Calu3 (cell line): ENCODE measurements around the gene CCDC85C. TPM values are rescaled to one million over a fixed set of nuclear protein-coding genes. Genes with fewer than 3 reads are reported as not detected.

Experiments used
- BruUV-seq: library from RNA; stranded (reverse); fragments of 400-500 nt; replicated peaks from 2 replicates; lab custom pipeline; 2021; lab: Mats Ljungman, UMichigan
- CTCF ChIA-PET: fragments of 300-600 bp; sonication (Branson Sonifier 250); formaldehyde crosslinking; loops from one replicate; lab custom pipeline; 2022; ENCODE audit warnings: antibody characterized with exemption; lab: Charles Lee
- DNase-seq: peaks from one replicate; pipeline ENCODE4 v3.0.0; 2022
- H3K27ac Mint-ChIP-seq: one replicate; pipeline ENCODE4 v1.8.0; 2022; ENCODE audit warnings: mixed read lengths; ENCODE audit not compliant: unreplicated experiment
- H3K27me3 Mint-ChIP-seq: one replicate; pipeline ENCODE4 v1.8.0; 2022; ENCODE audit warnings: mixed read lengths; ENCODE audit not compliant: unreplicated experiment
- H3K36me3 Mint-ChIP-seq: one replicate; pipeline ENCODE4 v1.8.0; 2022; ENCODE audit warnings: mild to moderate bottlenecking, moderate library complexity, mixed read lengths; ENCODE audit not compliant: insufficient read depth, unreplicated experiment
- H3K4me1 Mint-ChIP-seq: one replicate; pipeline ENCODE4 v1.8.0; 2022; ENCODE audit warnings: mild to moderate bottlenecking, low read depth, mixed read lengths; ENCODE audit not compliant: unreplicated experiment
- H3K4me3 Mint-ChIP-seq: one replicate; pipeline ENCODE4 v1.8.0; 2022; ENCODE audit warnings: mild to moderate bottlenecking, low read depth, moderate library complexity, mixed read lengths; ENCODE audit not compliant: unreplicated experiment
- H3K9me3 Mint-ChIP-seq: one replicate; pipeline ENCODE4 v1.8.0; 2022; ENCODE audit warnings: low read depth, mixed read lengths; ENCODE audit not compliant: unreplicated experiment
- CTCF ChIP-seq: fragments of 200-600 bp; IDR thresholded peaks from one replicate; pipeline ENCODE4 v1.8.0; 2022; ENCODE audit warnings: antibody characterized with exemption; ENCODE audit not compliant: unreplicated experiment
- intact Hi-C: fragments of 100-400 bp; cut with micrococcal nuclease; formaldehyde crosslinking; loops from one replicate; pipeline ENCODE4 v1.10.0; 2022; ENCODE audit not compliant: unreplicated experiment
- total RNA-seq: library from RNA; stranded (reverse); gene quantifications from 2 replicates; pipeline ENCODE4 v1.2.3, GENCODE V29; 2022

The CCDC85C gene
- total RNA-seq, 1 experiment from 2014 or later: 45.1 TPM

DNA sequence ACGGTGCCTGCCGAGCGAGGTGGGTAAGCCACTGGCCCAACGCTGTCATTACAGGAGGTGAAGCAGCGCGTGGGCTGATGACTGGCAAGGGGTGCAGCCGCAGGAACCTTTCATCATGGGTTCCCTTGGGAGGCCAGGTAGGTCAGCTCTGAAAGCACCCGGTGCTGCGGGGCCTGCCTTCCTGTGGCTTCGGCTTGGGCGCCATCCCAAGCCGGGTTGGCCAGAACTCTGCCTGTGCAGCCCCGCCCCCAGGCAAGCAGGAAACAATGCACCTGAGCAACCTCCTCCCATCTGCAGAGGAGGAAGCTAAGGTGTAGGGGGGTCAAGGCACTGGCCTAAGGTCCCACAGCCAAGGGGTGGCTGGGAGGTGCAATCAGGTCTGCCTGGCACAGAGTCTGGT lies 21.0 kb upstream of the CCDC85C start:
- Mint-ChIP-seq H3K27me3 (peaks cover 19% of the 10 kb centered on the region), H3K9me3 (no peaks in the 10 kb centered on the region), H3K4me1 (peaks cover 10% of the 10 kb centered on the region), H3K27ac (no peak overlapping the region), H3K4me3 (no peak overlapping the region), H3K36me3 (no peaks in the 10 kb centered on the region)
- no peak for TF ChIP-seq CTCF
- CTCF ChIA-PET: no interaction called here
- intact Hi-C loops: no loop called here
- BruUV-seq: no TSS peak
- DNase-seq: no peak

DNA sequence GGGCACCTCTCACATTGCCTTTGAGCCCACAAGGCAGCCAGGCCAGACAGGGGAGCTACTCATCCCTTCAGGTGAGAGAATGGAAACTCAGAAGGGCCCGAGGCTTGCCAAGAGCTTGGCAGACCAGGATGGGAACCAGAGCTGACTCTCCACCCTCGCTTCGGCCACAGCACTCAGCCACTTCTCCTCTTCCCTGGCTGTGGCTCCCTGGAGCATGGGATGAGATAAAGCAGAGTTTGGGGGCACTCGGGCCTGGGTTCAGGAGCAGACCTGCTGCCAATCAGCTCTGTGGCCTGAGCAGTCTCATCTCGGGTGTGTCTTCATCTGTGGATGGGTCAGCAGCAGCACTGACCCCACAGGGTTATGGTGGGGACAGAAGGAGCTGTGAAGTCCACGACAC lies 20.0 kb upstream of the CCDC85C start:
- BruUV-seq: no TSS peak
- Mint-ChIP-seq H3K4me3 (no peak overlapping the region), H3K4me1 (peaks cover 10% of the 10 kb centered on the region), H3K27me3 (peaks cover 19% of the 10 kb centered on the region), H3K36me3 (no peaks in the 10 kb centered on the region), H3K27ac (no peak overlapping the region), H3K9me3 (no peaks in the 10 kb centered on the region)
- intact Hi-C loops: no loop called here
- TF ChIP-seq CTCF: no peak
- DNase-seq: no peak
- CTCF ChIA-PET: no interaction called here

GRCh38 chr14:99621948-99622347 lies 17.9 kb upstream of the CCDC85C start:
- no peak for TF ChIP-seq CTCF
- Mint-ChIP-seq H3K36me3 (no peaks in the 10 kb centered on the region), H3K27ac (no peak overlapping the region), H3K4me1 (peaks cover 10% of the 10 kb centered on the region), H3K27me3 (peaks cover 6% of the 10 kb centered on the region), H3K4me3 (no peak overlapping the region), H3K9me3 (no peaks in the 10 kb centered on the region)
- no peak for DNase-seq
- BruUV-seq: no TSS peak
- CTCF ChIA-PET: interaction anchor here (0.6 kb wide), 1 partner anchor 93 kb away, joined by 3 read pairs; no protein-coding TSS in a partner anchor
- intact Hi-C loops: no loop called here

DNA sequence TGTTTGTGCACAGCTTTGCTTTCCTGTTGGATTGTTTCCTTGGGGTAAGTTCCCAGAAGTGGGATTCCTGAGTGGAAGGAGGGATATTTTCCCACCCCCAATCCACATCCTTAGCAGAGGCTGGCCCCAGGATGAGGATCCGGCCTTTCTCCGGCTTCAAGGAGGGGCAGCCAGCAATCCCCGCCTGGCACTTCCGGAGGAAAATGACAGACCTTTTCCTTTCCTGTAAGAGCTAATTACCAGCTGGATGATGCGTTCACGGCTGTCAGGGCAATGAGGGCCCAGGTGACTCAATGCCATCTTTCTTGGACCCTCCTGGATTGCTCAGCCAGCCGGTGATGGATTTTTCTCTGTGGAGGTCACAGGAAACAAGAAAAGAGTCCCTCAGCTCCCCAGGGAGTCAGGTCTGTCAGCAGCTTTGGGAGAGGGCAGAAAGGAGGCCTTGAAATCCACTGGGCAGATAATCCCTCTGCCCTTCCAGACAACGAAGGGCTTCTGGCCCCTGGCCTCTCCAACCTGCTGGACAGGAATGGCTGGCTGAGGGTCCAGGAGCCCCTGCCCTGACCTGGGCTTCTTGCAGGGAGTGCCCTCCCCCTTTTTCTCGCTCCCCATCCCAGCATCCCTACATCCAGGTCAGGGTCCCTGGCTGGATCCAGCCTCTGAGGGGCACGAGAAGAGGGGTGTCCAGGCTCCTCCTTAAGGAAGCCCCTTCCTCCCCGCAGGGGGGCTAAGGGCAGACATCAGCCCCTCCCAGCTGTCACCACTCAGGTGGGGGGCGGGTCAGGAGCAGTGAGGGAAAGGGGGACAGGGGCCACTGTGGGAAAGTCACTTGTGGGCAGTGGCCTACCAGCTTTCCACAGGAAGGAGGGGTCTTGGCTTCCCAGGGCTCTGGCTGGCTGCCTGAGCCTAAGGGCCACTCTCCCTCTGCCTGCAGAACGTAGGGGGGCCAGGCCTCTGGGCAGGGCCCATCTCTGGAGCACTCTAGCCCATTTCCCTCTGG lies 16.1 kb upstream of the CCDC85C start:
- intact Hi-C loops: no loop called here
- no peak for TF ChIP-seq CTCF
- peaks cover 20% of the 10 kb centered on the region for H3K4me1 Mint-ChIP-seq
- no peaks in the 10 kb centered on the region for H3K9me3 Mint-ChIP-seq
- DNase-seq: no peak
- H3K27ac Mint-ChIP-seq: no peak overlapping the region
- no peak overlapping the region for H3K4me3 Mint-ChIP-seq
- CTCF ChIA-PET: interaction anchor here (1.2 kb wide), 1 partner anchor 95 kb away, joined by 3 read pairs; no protein-coding TSS in a partner anchor
- no TSS peak for BruUV-seq
- peaks cover 13% of the 10 kb centered on the region for H3K27me3 Mint-ChIP-seq
- H3K36me3 Mint-ChIP-seq: no peaks in the 10 kb centered on the region
